H1 (cell line): ENCODE results near the gene CALR. TPM values are rescaled to one million over a fixed set of nuclear protein-coding genes. Genes with fewer than 3 reads are reported as not detected.

Source experiments
- ASH2L ChIP-seq: fragments of 200-600, 300-600 bp; sonication (generic); IDR thresholded peaks from one replicate; pipeline ENCODE4 v1.7.1; 2017; ENCODE audit warnings: low read length
- BCL11A ChIP-seq, 2 experiments: IDR thresholded peaks; one replicate each; pipeline ENCODE4 v1.6.1; 2011; ENCODE audit warnings: low read depth in 2 of 2, low read length in 2 of 2, mild to moderate bottlenecking in 2 of 2
- CBX8 ChIP-seq: fragments of 300-800, 300-1000 bp; sonication (generic); IDR thresholded peaks from 2 replicates; pipeline ENCODE4 v1.7.1; 2016; ENCODE audit warnings: low read depth, low read length, borderline replicate concordance
- CREB1 ChIP-seq: IDR thresholded peaks from 2 replicates; pipeline ENCODE4 v1.6.1; 2012; ENCODE audit warnings: inconsistent platforms
- HDAC2 ChIP-seq, 2 experiments: fragments of 300-600 bp in 1 of 2; sonication (generic) in 1 of 2; IDR thresholded peaks; 2 replicates each; pipeline ENCODE4 v1.6.1; 2011 to 2012; ENCODE audit warnings: low read depth in 2 of 2, low read length in 2 of 2, mild to moderate bottlenecking in 2 of 2, moderate library complexity in 2 of 2, borderline replicate concordance in 1 of 2, inconsistent platforms in 1 of 2
- KDM5A ChIP-seq: fragments of 200-600 bp; IDR thresholded peaks from 2 replicates; pipeline ENCODE4 v1.7.1; 2012; ENCODE audit warnings: mild to moderate bottlenecking, low read length, inconsistent platforms, mixed read lengths
- MAX ChIP-seq: IDR thresholded peaks from 2 replicates; pipeline ENCODE4 v1.6.1; 2012; ENCODE audit warnings: inconsistent platforms
- POLR2A ChIP-seq, 2 experiments: IDR thresholded peaks; 1 replicate in 1 of 2; 2 replicates in 1 of 2; pipeline ENCODE4 v1.6.1; 2011; ENCODE audit warnings: low read depth in 2 of 2, low read length in 2 of 2, mild to moderate bottlenecking in 2 of 2; ENCODE audit errors: control extremely low read depth in 1 of 2
- SIN3A ChIP-seq, 2 experiments: IDR thresholded peaks in 1 of 2; conservative IDR thresholded peaks in 1 of 2; 2 replicates each; pipeline ENCODE4 v1.6.1; 2011 to 2012; ENCODE audit warnings: low read length in 2 of 2, improper control_type of control experiment in 1 of 2, low read depth in 1 of 2, mild to moderate bottlenecking in 1 of 2
- SIX5 ChIP-seq: IDR thresholded peaks from 2 replicates; pipeline ENCODE4 v1.6.1; 2011; ENCODE audit warnings: mild to moderate bottlenecking, low read depth, low read length
- TAF1 ChIP-seq: IDR thresholded peaks from 2 replicates; pipeline ENCODE4 v1.6.1; 2011; ENCODE audit warnings: mild to moderate bottlenecking, low read depth, low read length
- TCF12 ChIP-seq: IDR thresholded peaks from 2 replicates; pipeline ENCODE4 v1.6.1; 2011; ENCODE audit warnings: low read depth, mild to moderate bottlenecking, low read length
- polyA plus RNA-seq, 7 experiments: library from polyadenylated mRNA; depleted of rRNA in 3 of 7; stranded (reverse) in 5 of 7; unstranded in 2 of 7; fragments of >200 nt in 5 of 7; fragments of 200-250 nt in 2 of 7; gene quantifications; 1 replicate in 5 of 7; 2 replicates in 1 of 7; 4 replicates in 1 of 7; pipeline versions ENCODE4 v1.2.1 to v1.2.3, GENCODE V29; 2011 to 2013; ENCODE audit warnings: missing spikeins in 2 of 7, mixed read lengths in 2 of 7
- total RNA-seq: library from RNA; stranded (reverse); fragmentation: NEBNext Ultra II Directional; extraction: Animal tissue kit (Norgen Biotek cat#: 25700); gene quantifications from 2 replicates; pipeline ENCODE4 v1.2.1, GENCODE V29; 2021

The CALR gene
- total and polyA plus RNA-seq, 2 of the 8 experiments (the other 6 are each of a cell fraction or from before 2014, with no cell fraction given) = 591 to 1,155 TPM

GRCh38 chr19:12933287-12934072 is 4.9 kb upstream of the CALR start, which contains the start of gene FARSA (continued):
- peak in 1 of 2 experiments; percentile 88; a peak in 1 of 4 replicates for TF ChIP-seq HDAC2 (IDR thresholded peaks at IDR 0.05; ENCODE audit: borderline replicate concordance in 1 of 2, low read depth in 2 of 2, low read length in 2 of 2)
- TF ChIP-seq TAF1 = peak; percentile 87
- peak; percentile 58; the same call in 1 of the 2 replicates for TF ChIP-seq CREB1
- peak; percentile 67 for TF ChIP-seq ASH2L
- peak in 1 of 2 experiments; percentile 89; a peak in 2 of 4 replicates for TF ChIP-seq SIN3A (conservative IDR thresholded peaks at IDR 0.05 in 1 of 2, IDR thresholded peaks at IDR 0.05 in 1 of 2; ENCODE audit: low read depth in 1 of 2, low read length in 2 of 2)
- TF ChIP-seq KDM5A = peak; percentile 72
- TF ChIP-seq TCF12 = no peak
- TF ChIP-seq CBX8 = no peak
- peak; percentile 68; the same call in 1 of the 2 replicates for TF ChIP-seq MAX
- no peak for TF ChIP-seq BCL11A (IDR thresholded peaks at IDR 0.05; ENCODE audit: low read depth in 2 of 2, low read length in 2 of 2)
- TF ChIP-seq SIX5 = peak; percentile 77
- TF ChIP-seq POLR2A (IDR thresholded peaks at IDR 0.05; ENCODE audit: control extremely low read depth in 1 of 2, low read depth in 2 of 2, low read length in 2 of 2) = peak in 1 of 2 experiments; percentile 82; a peak in 2 of 3 replicates
